Epithelial cell of proximal tubule (primary cell): ENCODE measurements around the gene ZNF30. TPM values are rescaled to one million over a fixed set of nuclear protein-coding genes. Genes with fewer than 3 reads are reported as not detected.
"Not testable (repeated sequence)": the region's sequence is repeated elsewhere in the genome, so short reads cannot be mapped to it uniquely, and the experiment has no call there.

Experiments
- DNase-seq: peaks from one replicate; pipeline ENCODE4 v3.0.0-alpha.2; 2011; ENCODE audit warnings: low read depth
- H3K4me3 ChIP-seq: 2 replicates; pipeline ENCODE4 v1.5.1; 2011; ENCODE audit warnings: low read depth, mild to moderate bottlenecking, low read length
- total RNA-seq: library from RNA; depleted of rRNA; stranded (reverse); fragments of >200 nt; gene quantifications from 2 replicates; pipeline ENCODE4 v1.2.3, GENCODE V29; 2015
- TF ChIP-seq, protein P1 (sequence below): conservative IDR thresholded peaks from 2 replicates; pipeline ENCODE4 v1.5.1; 2012; ENCODE audit warnings: low read depth, mild to moderate bottlenecking, low read length

ZNF30 gene
- total RNA-seq, 1 donor from 2014 or later: 1.2 TPM

DNA sequence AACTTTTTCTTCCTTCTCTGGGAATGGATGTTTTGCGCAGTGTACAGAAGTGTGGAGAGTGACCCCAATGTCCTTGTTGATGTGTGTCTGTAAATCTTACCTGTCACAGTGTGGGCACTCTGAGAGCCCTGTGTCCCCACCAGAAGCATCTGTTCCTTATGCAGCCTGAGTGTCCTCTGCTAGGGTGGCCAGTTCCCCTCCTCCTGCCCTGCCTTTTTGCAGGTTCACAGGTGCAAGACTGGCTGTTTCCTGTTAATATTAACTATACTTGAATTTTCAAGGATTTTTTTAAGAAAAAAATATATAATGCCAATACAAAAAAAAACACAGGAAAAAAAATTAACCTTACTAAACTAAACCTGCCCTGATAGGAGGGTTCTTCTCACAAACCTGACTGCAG is 61.4 kb downstream of the ZNF30 start:
- TF ChIP-seq, protein P1, sequence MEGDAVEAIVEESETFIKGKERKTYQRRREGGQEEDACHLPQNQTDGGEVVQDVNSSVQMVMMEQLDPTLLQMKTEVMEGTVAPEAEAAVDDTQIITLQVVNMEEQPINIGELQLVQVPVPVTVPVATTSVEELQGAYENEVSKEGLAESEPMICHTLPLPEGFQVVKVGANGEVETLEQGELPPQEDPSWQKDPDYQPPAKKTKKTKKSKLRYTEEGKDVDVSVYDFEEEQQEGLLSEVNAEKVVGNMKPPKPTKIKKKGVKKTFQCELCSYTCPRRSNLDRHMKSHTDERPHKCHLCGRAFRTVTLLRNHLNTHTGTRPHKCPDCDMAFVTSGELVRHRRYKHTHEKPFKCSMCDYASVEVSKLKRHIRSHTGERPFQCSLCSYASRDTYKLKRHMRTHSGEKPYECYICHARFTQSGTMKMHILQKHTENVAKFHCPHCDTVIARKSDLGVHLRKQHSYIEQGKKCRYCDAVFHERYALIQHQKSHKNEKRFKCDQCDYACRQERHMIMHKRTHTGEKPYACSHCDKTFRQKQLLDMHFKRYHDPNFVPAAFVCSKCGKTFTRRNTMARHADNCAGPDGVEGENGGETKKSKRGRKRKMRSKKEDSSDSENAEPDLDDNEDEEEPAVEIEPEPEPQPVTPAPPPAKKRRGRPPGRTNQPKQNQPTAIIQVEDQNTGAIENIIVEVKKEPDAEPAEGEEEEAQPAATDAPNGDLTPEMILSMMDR: no peak
- no peak overlapping the region for H3K4me3 ChIP-seq
- no peak for DNase-seq

GRCh38 chr19:34989298-34989697 is 62.6 kb downstream of the ZNF30 start:
- no peak overlapping the region for H3K4me3 ChIP-seq
- TF ChIP-seq, protein P1: no peak
- no peak for DNase-seq

DNA sequence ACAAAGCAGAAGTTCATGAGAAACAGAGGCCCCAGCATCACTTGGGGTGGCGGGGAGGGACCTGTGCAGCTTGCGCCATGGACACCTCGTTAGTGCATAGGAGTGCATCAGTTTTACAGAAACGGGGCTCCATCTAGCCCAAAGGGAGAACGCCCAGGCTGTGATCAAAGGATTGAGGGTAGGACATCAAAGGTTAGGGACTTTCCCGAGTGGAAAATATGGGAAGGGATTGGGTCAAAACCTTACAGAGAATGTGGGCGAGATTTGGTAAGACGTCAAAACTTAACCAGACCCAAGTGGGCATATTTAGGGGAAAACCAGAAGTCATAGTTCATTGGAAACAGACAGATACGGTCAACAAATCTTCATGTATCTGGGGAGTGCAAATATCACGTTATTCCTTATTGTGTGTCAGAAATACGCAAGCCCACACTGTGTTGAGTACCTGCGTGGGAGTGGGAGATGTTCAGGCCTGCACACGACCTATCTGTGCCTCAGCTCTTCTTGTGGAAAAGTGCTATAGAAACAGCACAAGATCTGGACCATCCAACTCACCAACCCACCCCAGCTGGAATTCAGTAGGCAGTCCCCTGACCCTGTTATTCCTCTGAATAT is 64.0 kb downstream of the ZNF30 start:
- no peak for DNase-seq
- TF ChIP-seq, protein P1: no peak
- no peak overlapping the region for H3K4me3 ChIP-seq

- TF ChIP-seq, protein P1: no peak
- no peak overlapping the region for H3K4me3 ChIP-seq
- DNase-seq: no peak
Measured at GRCh38 chr19:34991542-34992333, 65.0 kb downstream of the ZNF30 start.

DNA sequence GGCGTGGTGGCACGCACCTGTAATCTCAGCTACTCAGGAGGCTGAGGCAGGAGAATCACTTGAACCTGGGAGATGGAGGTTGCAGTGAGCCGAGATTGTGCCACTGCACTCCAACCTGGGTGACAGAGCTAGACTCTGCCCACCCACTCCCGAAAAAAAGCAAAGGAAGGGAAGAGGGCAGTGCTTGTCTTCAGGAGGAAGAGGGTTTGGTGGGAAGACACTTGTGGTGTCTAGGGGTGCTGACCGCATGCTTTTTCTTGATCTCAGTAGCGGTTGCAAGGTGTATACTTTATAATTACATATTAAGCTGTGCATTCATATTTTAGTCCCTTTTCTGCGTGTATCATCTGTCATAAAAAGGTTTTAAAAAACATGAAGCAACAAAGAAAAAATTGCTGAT is 65.9 kb downstream of the ZNF30 start:
- H3K4me3 ChIP-seq, DNase-seq: not testable (repeated sequence)

GRCh38 chr19:34994286-34994642 is 67.6 kb downstream of the ZNF30 start:
- TF ChIP-seq, protein P1: no peak
- DNase-seq: no peak
- H3K4me3 ChIP-seq: no peak overlapping the region

Other genes with a start within 250 kb of the ZNF30 start
- not detected in 2 replicates for gene SCGB2B2, start 249.7 kb upstream of the ZNF30 start, total RNA-seq
- gene ZNF302, start 249.2 kb upstream of the ZNF30 start, total RNA-seq: 5.9 and 10.5 TPM in 2 replicates
- gene ZNF181, start 192.7 kb upstream of the ZNF30 start, total RNA-seq: 5.1 and 5.6 TPM in 2 replicates
- 4.0 and 5.7 TPM in 2 replicates for gene ZNF599, start 153.7 kb upstream of the ZNF30 start, total RNA-seq
- gene ZNF792, start 37.3 kb downstream of the ZNF30 start, total RNA-seq: 3.3 and 4.1 TPM in 2 replicates
- gene GRAMD1A, start 73.4 kb downstream of the ZNF30 start, total RNA-seq: 55.0 and 67.7 TPM in 2 replicates
- 1.3 and 1.5 TPM in 2 replicates for gene SCN1B, start 103.6 kb downstream of the ZNF30 start, total RNA-seq
- 2.0 TPM in 1 of 2 replicates, not detected in the other for gene HPN, start 114.8 kb downstream of the ZNF30 start, total RNA-seq
- gene FXYD3, start 188.9 kb downstream of the ZNF30 start, total RNA-seq: 1.0 TPM in 1 of 2 replicates, not detected in the other
- gene LGI4, start 208.2 kb downstream of the ZNF30 start, total RNA-seq: not detected in 2 replicates
- gene FXYD1, start 211.9 kb downstream of the ZNF30 start, total RNA-seq: not detected in 2 replicates
- not detected in 2 replicates for gene FXYD7, start 216.4 kb downstream of the ZNF30 start, total RNA-seq
- gene FXYD5, start 227.8 kb downstream of the ZNF30 start, total RNA-seq: 107 and 167 TPM in 2 replicates